ENCODE results near the gene DUSP10.

The DUSP10 gene

GRCh38 chr1:221762121-221762520 lies 20.2 kb upstream of the DUSP10 start:
- DNase-seq = no peak

GRCh38 chr1:221761354-221762002 lies 19.6 kb upstream of the DUSP10 start:
- no peak for DNase-seq

- DNase-seq = no peak
Measured at GRCh38 chr1:221760911-221761310, 19.0 kb upstream of the DUSP10 start.

- DNase-seq = no peak
Measured at GRCh38 chr1:221759436-221759835, 17.5 kb upstream of the DUSP10 start.

GRCh38 chr1:221758455-221758854 lies 16.6 kb upstream of the DUSP10 start:
- DNase-seq = no peak

- no peak for DNase-seq
Measured at GRCh38 chr1:221756830-221757551, 15.1 kb upstream of the DUSP10 start.

- DNase-seq = no peak
Measured at GRCh38 chr1:221753828-221754188, 11.9 kb upstream of the DUSP10 start.

GRCh38 chr1:221751226-221751887 lies 9.5 kb upstream of the DUSP10 start:
- no peak for DNase-seq

GRCh38 chr1:221748981-221749380 lies 7.1 kb upstream of the DUSP10 start:
- no peak for DNase-seq

GRCh38 chr1:221747839-221748238 lies 6.0 kb upstream of the DUSP10 start:
- no peak for DNase-seq

- no peak for DNase-seq
Measured at GRCh38 chr1:221743416-221744208, 1.7 kb upstream of the DUSP10 start.

GRCh38 chr1:221742555-221743415 lies 896 bp upstream of the DUSP10 start:
- DNase-seq = peak; percentile 88

GRCh38 chr1:221740993-221741702 lies 741 bp downstream of the DUSP10 start:
- peak; percentile 42 for DNase-seq

GRCh38 chr1:221740369-221740992 lies 1.4 kb downstream of the DUSP10 start:
- no peak for DNase-seq

GRCh38 chr1:221739677-221740025 lies 2.2 kb downstream of the DUSP10 start:
- no peak for DNase-seq

GRCh38 chr1:221739018-221739676 lies 2.7 kb downstream of the DUSP10 start:
- no peak for DNase-seq

GRCh38 chr1:221736714-221737113 lies 5.2 kb downstream of the DUSP10 start:
- DNase-seq = no peak

GRCh38 chr1:221735999-221736398 lies 5.9 kb downstream of the DUSP10 start:
- DNase-seq = no peak

GRCh38 chr1:221734187-221734586 lies 7.7 kb downstream of the DUSP10 start:
- no peak for DNase-seq

GRCh38 chr1:221732052-221732451 lies 9.8 kb downstream of the DUSP10 start:
- no peak for DNase-seq

Data from activated CD4-positive, alpha-beta T cell treated with anti-CD3 and anti-CD28 coated beads, Interleukin-2, amount 50 U/mL, for 16 hours (primary cell).